ENCODE data around the gene ANKRD6.

- TF ChIP-seq GATA2 (IDR thresholded peaks at IDR 0.05; ENCODE audit: low read depth, low read length) (no peak), GATA3 (IDR thresholded peaks at IDR 0.05; ENCODE audit: low read depth, low read length) (no peak)
Observed at GRCh38 chr6:89510393-89510792, 77.4 kb downstream of the ANKRD6 start.

Data from SH-SY5Y (cell line).